K562 (cell line): ENCODE measurements around the gene AHI1. TPM values are rescaled to one million over a fixed set of nuclear protein-coding genes. Genes with fewer than 3 reads are reported as not detected.

ENCODE experiments used
- ATAC-seq: fragments of 200-7000 bp; cut with Tn5 transposase; 3 replicates; pipeline ENCODE4 v1.9.1; 2020; ENCODE audit warnings: moderate library complexity
- BruUV-seq: library from RNA; stranded (reverse); fragments of 400-500 nt; replicated peaks from 2 replicates; lab custom pipeline; 2021; lab: Mats Ljungman, UMichigan
- CTCF ChIA-PET: fragments of 300-600 bp; formaldehyde crosslinking; extraction: SDS; loops from one replicate; lab custom pipeline; 2021; ENCODE audit warnings: low intra/inter-chr PET ratio; lab: Yijun Ruan, JAX
- POLR2A ChIA-PET: fragments of 300-600, 350-650 bp; sonication (Branson Sonifier 250); formaldehyde crosslinking; extraction: SDS; loops from one replicate; lab custom pipeline; 2021; ENCODE audit warnings: antibody characterized with exemption, inconsistent platforms; lab: Yijun Ruan, JAX
- DNase-seq, 4 experiments: peaks; one replicate each; pipeline versions ENCODE4 v3.0.0 to v3.0.0-alpha.2; 2011 to 2018; ENCODE audit warnings: low spot score in 3 of 4, mixed read lengths in 3 of 4; ENCODE audit errors: extremely low read depth in 1 of 4
- FAIRE-seq: peaks from 2 replicates; lab custom pipeline; 2011; peaks lifted over from hg19 to GRCh38; lab: Jason Lieb, UNC
- H2AFZ ChIP-seq: 2 replicates; pipeline ENCODE4 v1.6.0; 2011; ENCODE audit warnings: low read depth, low read length, control low read depth, inconsistent platforms
- H3K27ac ChIP-seq: fragments of 200-600 bp; 3 replicates; pipeline ENCODE4 v1.8.0; 2011; ENCODE audit warnings: low read depth, mild to moderate bottlenecking, control low read depth, inconsistent platforms, low read length, moderate library complexity, mixed read lengths; ENCODE audit errors: extremely low read depth
- H3K27me3 ChIP-seq, 2 experiments: fragments of 300-600 bp in 1 of 2; 2 replicates in 1 of 2; 3 replicates in 1 of 2; pipeline versions ENCODE4 v1.6.0 to v1.8.0; 2011; ENCODE audit warnings: inconsistent platforms in 2 of 2, low read length in 2 of 2, mild to moderate bottlenecking in 1 of 2, mixed read lengths in 1 of 2, moderate library complexity in 1 of 2; ENCODE audit not compliant: control insufficient read depth in 2 of 2, insufficient read depth in 2 of 2
- H3K36me3 ChIP-seq: fragments of 300-600 bp; 3 replicates; pipeline ENCODE4 v1.8.0; 2011; ENCODE audit warnings: mild to moderate bottlenecking, low read length, inconsistent platforms; ENCODE audit not compliant: control insufficient read depth, insufficient read depth
- H3K4me1 ChIP-seq, 2 experiments: fragments of 200-600 bp in 1 of 2; replicated peaks in 1 of 2; 2 replicates in 1 of 2; 3 replicates in 1 of 2; pipeline versions ENCODE4 v1.5.1 to v1.8.0; 2011; ENCODE audit warnings: inconsistent platforms in 2 of 2, low read length in 2 of 2, mild to moderate bottlenecking in 1 of 2, mixed read lengths in 1 of 2, moderate library complexity in 1 of 2; ENCODE audit not compliant: control insufficient read depth in 2 of 2, insufficient read depth in 2 of 2
- H3K4me2 ChIP-seq: 2 replicates; pipeline ENCODE4 v1.6.1; 2011; ENCODE audit warnings: low read length, control low read depth, inconsistent platforms, mixed read lengths; ENCODE audit not compliant: insufficient read depth
- H3K4me3 ChIP-seq: fragments of 200-600 bp; sonication (generic), shearing (Covaris generic); 2 replicates; pipeline ENCODE4 v1.5.1; 2016; ENCODE audit warnings: control low read depth, inconsistent platforms
- H3K79me2 ChIP-seq: fragments of 200-600 bp; 3 replicates; pipeline ENCODE4 v1.8.0; 2011; ENCODE audit warnings: low read length, inconsistent platforms; ENCODE audit not compliant: control insufficient read depth, insufficient read depth
- H3K9ac ChIP-seq, 2 experiments: 2 replicates each; pipeline versions ENCODE4 v1.6.0 to v1.6.1; 2011; ENCODE audit warnings: low read depth in 2 of 2, low read length in 2 of 2, control low read depth in 1 of 2, inconsistent platforms in 1 of 2, mild to moderate bottlenecking in 1 of 2, mixed read lengths in 1 of 2; ENCODE audit not compliant: insufficient read depth in 1 of 2
- H3K9me1 ChIP-seq: one replicate; pipeline ENCODE4 v1.6.0; 2011; ENCODE audit warnings: inconsistent platforms, mild to moderate bottlenecking, low read length, moderate library complexity; ENCODE audit not compliant: control insufficient read depth, insufficient read depth
- H3K9me3 ChIP-seq: replicated peaks from 2 replicates; pipeline ENCODE4 v1.5.1; 2011; ENCODE audit warnings: low read depth, low read length, inconsistent platforms; ENCODE audit not compliant: control insufficient read depth, insufficient read depth
- H4K20me1 ChIP-seq: replicated peaks from 2 replicates; pipeline ENCODE4 v1.6.1; 2011; ENCODE audit warnings: low read length, inconsistent platforms, mixed read lengths; ENCODE audit not compliant: control insufficient read depth, insufficient read depth
- ASH1L ChIP-seq: fragments of 450-650 bp; IDR thresholded peaks from 2 replicates; pipeline ENCODE4 v1.6.1; 2018; ENCODE audit warnings: borderline replicate concordance, mild to moderate bottlenecking, low read depth; ENCODE audit not compliant: partially characterized antibody
- BCLAF1 ChIP-seq, 2 experiments: fragments of 450-650 bp in 1 of 2; IDR thresholded peaks; 2 replicates each; pipeline ENCODE4 v1.6.1; 2011 to 2017; ENCODE audit warnings: low read depth in 2 of 2, antibody characterized with exemption in 1 of 2, borderline replicate concordance in 1 of 2, low read length in 1 of 2, mild to moderate bottlenecking in 1 of 2, mixed read lengths in 1 of 2; ENCODE audit not compliant: control insufficient read depth in 1 of 2
- BRCA1 ChIP-seq, 2 experiments: fragments of 450-650 bp in 1 of 2; sonication (generic) in 1 of 2; formaldehyde crosslinking in 1 of 2; IDR thresholded peaks; 2 replicates each; pipeline versions ENCODE4 v1.5.0 to v1.6.1; 2017 to 2020; ENCODE audit warnings: mild to moderate bottlenecking in 1 of 2, missing genetic modification reagents in 1 of 2
- CC2D1A ChIP-seq: fragments of 450-650 bp; IDR thresholded peaks from 2 replicates; pipeline ENCODE4 v1.6.1; 2017; ENCODE audit warnings: mild to moderate bottlenecking
- CTBP1 ChIP-seq: fragments of 450-650 bp; IDR thresholded peaks from 2 replicates; pipeline ENCODE4 v1.6.1; 2016; ENCODE audit warnings: borderline replicate concordance
- EZH2 ChIP-seq: IDR thresholded peaks from 2 replicates; pipeline ENCODE4 v1.6.1; 2012; ENCODE audit warnings: low read depth, mild to moderate bottlenecking, inconsistent platforms, low read length, borderline replicate concordance
- KLF1 ChIP-seq: fragments of 450-650 bp; IDR thresholded peaks from 2 replicates; pipeline ENCODE4 v1.6.1; 2016; ENCODE audit warnings: missing genetic modification characterization, missing compliant biosample characterization
- LARP7 ChIP-seq: fragments of 450-650 bp; IDR thresholded peaks from 2 replicates; pipeline ENCODE4 v1.6.1; 2016
- MAFK ChIP-seq: IDR thresholded peaks from 2 replicates; pipeline ENCODE4 v1.6.1; 2011; ENCODE audit warnings: low read length, improper control_type of control experiment
- PCBP1 ChIP-seq: fragments of 200-400 bp; formaldehyde crosslinking; IDR thresholded peaks from 2 replicates; pipeline ENCODE4 v1.6.1; 2018; ENCODE audit warnings: mild to moderate bottlenecking, low read depth, low read length; ENCODE audit not compliant: poor library complexity, severe bottlenecking
- SNIP1 ChIP-seq: fragments of 450-650 bp; IDR thresholded peaks from 2 replicates; pipeline ENCODE4 v1.7.1; 2017; ENCODE audit warnings: low read depth, mild to moderate bottlenecking
- STAG1 ChIP-seq: sonication (generic); formaldehyde crosslinking; IDR thresholded peaks from 2 replicates; pipeline ENCODE4 v1.5.0; 2020; ENCODE audit warnings: missing genetic modification reagents, borderline replicate concordance
- STAT5B ChIP-seq: fragments of 250-450 bp; sonication (Bioruptor Pico); IDR thresholded peaks from 2 replicates; pipeline ENCODE4 v1.8.0; 2021; ENCODE audit warnings: mild to moderate bottlenecking, inconsistent platforms
- TFAP4 ChIP-seq: sonication (generic); formaldehyde crosslinking; IDR thresholded peaks from 2 replicates; pipeline ENCODE4 v1.8.0; 2022; ENCODE audit warnings: missing genetic modification reagents, mild to moderate bottlenecking, moderate library complexity, borderline replicate concordance
- YY1 ChIP-seq, 3 experiments: IDR thresholded peaks; 2 replicates each; pipeline ENCODE4 v1.6.1; 2011; ENCODE audit warnings: low read length in 2 of 3, mild to moderate bottlenecking in 2 of 3, moderate library complexity in 2 of 3, borderline replicate concordance in 1 of 3, control low read depth in 1 of 3, low read depth in 1 of 3; ENCODE audit not compliant: insufficient read depth in 3 of 3, insufficient replicate concordance in 2 of 3, control insufficient read depth in 1 of 3, insufficient read length in 1 of 3; ENCODE audit errors: extremely low read depth in 1 of 3
- ZBTB12 ChIP-seq: fragments of 250-450 bp; sonication (Bioruptor Pico); IDR thresholded peaks from 2 replicates; pipeline ENCODE4 v1.4.0; 2020
- ZNF707 ChIP-seq: fragments of 250-450 bp; sonication (Bioruptor Pico); conservative IDR thresholded peaks from 2 replicates; pipeline ENCODE4 v1.8.0; 2022; ENCODE audit warnings: inconsistent platforms, mild to moderate bottlenecking, moderate library complexity
- WGBS: fragments of 100-300 bp; shearing (Covaris generic); methylation state at CpG from one replicate; pipeline ENCODE4 v1.1.6; 2016; ENCODE audit warnings: low coverage, mixed read lengths; ENCODE audit not compliant: insufficient coverage; ENCODE audit errors: missing lambda C conversion rate; 5-methylcytosine and 5-hydroxymethylcytosine counted together
- in situ Hi-C: fragments of 300-500 bp; cut with MboI; formaldehyde crosslinking; loops from 4 replicates; pipeline ENCODE4 v1.15.0; 2018; ENCODE audit warnings: inconsistent platforms, mixed read lengths
- intact Hi-C: fragments of 100-400 bp; cut with micrococcal nuclease; formaldehyde crosslinking; loops from 2 replicates; pipeline ENCODE4 v1.14.2; 2022
- polyA plus RNA-seq, 8 experiments: library from polyadenylated mRNA; depleted of rRNA in 4 of 8; stranded (reverse) in 5 of 8; unstranded in 3 of 8; fragments of >200 nt; fragmentation: Nextera tagmentation in 2 of 8; fragmentation: Illumina TruSeq in 1 of 8; extraction: Ambion mirVana in 2 of 8; extraction: Trizol in 1 of 8; gene quantifications; 2 replicates each; pipeline versions ENCODE4 v1.2.1 to v1.2.3, GENCODE V29; 2011 to 2014; ENCODE audit warnings: inconsistent platforms in 1 of 8, missing spikeins in 1 of 8
- total RNA-seq, 7 experiments: library from RNA; depleted of rRNA in 6 of 7; stranded (reverse); fragments of >200 nt in 6 of 7; fragmentation: Illumina TruSeq in 2 of 7; extraction: Trizol in 2 of 7; gene quantifications; 2 replicates each; pipeline versions ENCODE4 v1.2.1 to v1.2.3, GENCODE V29; 2011 to 2021; ENCODE audit warnings: low replicate concordance in 1 of 7

AHI1 gene
- total and polyA plus RNA-seq, 9 of the 15 experiments (the other 6 are each of a cell fraction or from before 2014, with no cell fraction given): 24.7 to 54.9 (median 32.2) TPM

- peaks cover 3% of the 10 kb centered on the region; the same call in 1 of the 2 replicates for H3K9me3 ChIP-seq
- no peaks in the 10 kb centered on the region for H3K9me1 ChIP-seq
- in situ Hi-C loops: no loop called here
- peak overlapping the region in 1 of 2 experiments; percentile 15; a peak in 1 of 4 replicates for H3K9ac ChIP-seq
- H3K4me1 ChIP-seq: peaks cover 16 to 53% of the 10 kb centered on the region in 2 experiments
- ChIA-PET POLR2A (interaction anchor here (0.7 to 0.8 kb wide), 2 partner anchors 99 to 114 kb away, joined by 3 read pairs; no protein-coding TSS in a partner anchor), CTCF (no interaction called here)
- ATAC-seq (peak; percentile 56), DNase-seq (no peak), FAIRE-seq (no peak)
- H2AFZ ChIP-seq: peak overlapping the region; percentile 43; the same call in 1 of the 2 replicates
- no peaks in the 10 kb centered on the region for H4K20me1 ChIP-seq
- BruUV-seq: no TSS peak
- intact Hi-C loops: loop anchor here (1.0 to 5.0 kb wide), 2 partner anchors 18 to 117 kb away; no protein-coding TSS in a partner anchor
- no peaks in the 10 kb centered on the region for H3K79me2 ChIP-seq
- no peak overlapping the region for H3K4me3 ChIP-seq
- H3K27ac ChIP-seq: peak overlapping the region; percentile 57; the same call in 1 of the 3 replicates
- H3K36me3 ChIP-seq: peaks cover 10% of the 10 kb centered on the region; the same call in 2 of the 3 replicates
- H3K4me2 ChIP-seq: no peak overlapping the region
- H3K27me3 ChIP-seq: no peaks in the 10 kb centered on the region
- 36% methylated on average over 1 of the region's 1 CpG for WGBS
- TF ChIP-seq ZNF707 (CRISPR knock-in tag): no peak
- no peak for TF ChIP-seq BRCA1 (IDR thresholded peaks at IDR 0.05)
- TF ChIP-seq BRCA1 (CRISPR knock-in tag; IDR thresholded peaks at IDR 0.05): no peak
- TF ChIP-seq CC2D1A: no peak
- no peak for TF ChIP-seq MAFK
- no peak for TF ChIP-seq LARP7
- TF ChIP-seq TFAP4 (CRISPR knock-in tag): no peak
- no peak for TF ChIP-seq EZH2
- TF ChIP-seq BCLAF1 (IDR thresholded peaks at IDR 0.05; ENCODE audit: borderline replicate concordance in 1 of 2, control insufficient read depth in 1 of 2, low read depth in 2 of 2, low read length in 1 of 2): no peak
- TF ChIP-seq YY1 (IDR thresholded peaks at IDR 0.05; ENCODE audit: borderline replicate concordance in 1 of 3, control insufficient read depth in 1 of 3, extremely low read depth in 1 of 3, insufficient read depth in 3 of 3, insufficient read length in 1 of 3, insufficient replicate concordance in 2 of 3, low read depth in 1 of 3, low read length in 2 of 3): peak in 1 of 3 experiments; percentile 35
- TF ChIP-seq STAG1 (CRISPR knock-in tag): no peak
- TF ChIP-seq CTBP1: no peak
- TF ChIP-seq ASH1L: no peak
- TF ChIP-seq KLF1 (tag): no peak
- TF ChIP-seq SNIP1: no peak
- no peak for TF ChIP-seq STAT5B (CRISPR knock-in tag)
- TF ChIP-seq ZBTB12: no peak
- no peak for TF ChIP-seq PCBP1
These were observed 191.9 kb downstream of the AHI1 start for GRCh38 chr6:135305684-135306083.
